Measurements from ENCODE around the gene CCDC171. TPM values are rescaled to one million over a fixed set of nuclear protein-coding genes. Genes with fewer than 3 reads are reported as not detected.

Gene CCDC171
- total RNA-seq, 1 experiment from 2014 or later: 2.4 TPM

- H3K18ac ChIP-seq (ENCODE audit: insufficient read length, low read depth, low read length): no peak overlapping the region
- H3K4ac ChIP-seq (ENCODE audit: low read depth, low read length): no peak overlapping the region
- Mint-ChIP-seq H3K9me3 (peaks cover 0 to 6% of the 10 kb centered on the region in 2 experiments; a peak in 2 of 5 replicates), H3K27ac (no peak overlapping the region), H3K36me3 (ENCODE audit: insufficient read depth in 1 of 3, low read depth in 3 of 3) (no peaks in the 10 kb centered on the region; a peak in 2 of 7 replicates), H3K4me1 (no peaks in the 10 kb centered on the region), H3K27me3 (ENCODE audit: low read depth) (no peaks in the 10 kb centered on the region), H3K4me3 (no peak overlapping the region)
- DNase-seq: no peak
- H3K27me3 ChIP-seq (ENCODE audit: insufficient read depth, low read length): no peaks in the 10 kb centered on the region
- H4K8ac ChIP-seq (replicated peaks; ENCODE audit: insufficient read length, low read depth, low read length): no peak overlapping the region
- no peak overlapping the region for H2BK15ac ChIP-seq (ENCODE audit: low read depth, low read length)
- H3K4me1 ChIP-seq (ENCODE audit: insufficient read depth, low read length): no peaks in the 10 kb centered on the region
- H3K27ac ChIP-seq (ENCODE audit: insufficient read length, low read depth, low read length): no peak overlapping the region
- no peak overlapping the region for H4K5ac ChIP-seq (ENCODE audit: insufficient read length, low read depth, low read length)
- H2BK5ac ChIP-seq (ENCODE audit: insufficient read length, low read length): no peak overlapping the region
- no peak overlapping the region for H3K14ac ChIP-seq (ENCODE audit: insufficient read depth, low read length)
- H3T11ph ChIP-seq (ENCODE audit: low read length): no peak overlapping the region
- H3K79me2 ChIP-seq (ENCODE audit: insufficient read depth, low read length): no peaks in the 10 kb centered on the region
- H3K23me2 ChIP-seq (ENCODE audit: insufficient read length, low read depth, low read length, poor library complexity, severe bottlenecking): no peaks in the 10 kb centered on the region
- no peak overlapping the region for H3K56ac ChIP-seq (ENCODE audit: insufficient read length, low read depth, low read length)
- no peak overlapping the region for H3K4me2 ChIP-seq (ENCODE audit: insufficient read depth, insufficient read length, low read length)
- H2BK120ac ChIP-seq (ENCODE audit: low read depth, low read length, poor library complexity, severe bottlenecking): no peak overlapping the region
- H3K79me1 ChIP-seq (ENCODE audit: insufficient read depth, low read depth, low read length, poor library complexity, severe bottlenecking): no peaks in the 10 kb centered on the region
- no peak for TF ChIP-seq CTCF (conservative IDR thresholded peaks at IDR 0.05)
- H2AK5ac ChIP-seq (ENCODE audit: insufficient read length, low read length): no peak overlapping the region
- no peak overlapping the region for H3K9ac ChIP-seq (ENCODE audit: extremely low read depth, insufficient read length, low read length)
- H2BK20ac ChIP-seq (ENCODE audit: low read depth, low read length, poor library complexity, severe bottlenecking): no peak overlapping the region
- no CpG with 5 or more reads among the region's 2 CpGs for WGBS (ENCODE audit: extremely low coverage, insufficient read length, low lambda C conversion rate)
- H3K9me3 ChIP-seq (ENCODE audit: control insufficient read depth, low read depth, low read length): peaks cover 1% of the 10 kb centered on the region
- H2BK12ac ChIP-seq (ENCODE audit: insufficient read length, low read depth, low read length): no peak overlapping the region
- H4K20me1 ChIP-seq (ENCODE audit: control insufficient read depth, insufficient read depth, insufficient read length): no peaks in the 10 kb centered on the region
- no peak overlapping the region for H3K23ac ChIP-seq (ENCODE audit: insufficient read length, low read depth, low read length)
- no peak overlapping the region for H2AFZ ChIP-seq (ENCODE audit: low read length)
- H4K91ac ChIP-seq (ENCODE audit: insufficient read length, low read depth, low read length): no peak overlapping the region
Observed at GRCh38 chr9:16012621-16013020, 459.8 kb downstream of the CCDC171 start.

Data from H9 (cell line).